Stimulated activated CD8-positive, alpha-beta memory T cell treated with anti-CD3 and anti-CD28 coated beads, Interleukin-15, amount 100 ng/mL, for 48 hours (primary cell): ENCODE results near the gene SYNGR3.
"Not testable (repeated sequence)": the region's sequence is repeated elsewhere in the genome, so short reads cannot be mapped to it uniquely, and the experiment has no call there.

ENCODE experiments used
- DNase-seq, 2 donors: peaks; one replicate each; pipeline ENCODE4 v3.0.0-alpha.2; 2020; ENCODE audit warnings: low read depth in 2 of 2

SYNGR3 gene

DNA sequence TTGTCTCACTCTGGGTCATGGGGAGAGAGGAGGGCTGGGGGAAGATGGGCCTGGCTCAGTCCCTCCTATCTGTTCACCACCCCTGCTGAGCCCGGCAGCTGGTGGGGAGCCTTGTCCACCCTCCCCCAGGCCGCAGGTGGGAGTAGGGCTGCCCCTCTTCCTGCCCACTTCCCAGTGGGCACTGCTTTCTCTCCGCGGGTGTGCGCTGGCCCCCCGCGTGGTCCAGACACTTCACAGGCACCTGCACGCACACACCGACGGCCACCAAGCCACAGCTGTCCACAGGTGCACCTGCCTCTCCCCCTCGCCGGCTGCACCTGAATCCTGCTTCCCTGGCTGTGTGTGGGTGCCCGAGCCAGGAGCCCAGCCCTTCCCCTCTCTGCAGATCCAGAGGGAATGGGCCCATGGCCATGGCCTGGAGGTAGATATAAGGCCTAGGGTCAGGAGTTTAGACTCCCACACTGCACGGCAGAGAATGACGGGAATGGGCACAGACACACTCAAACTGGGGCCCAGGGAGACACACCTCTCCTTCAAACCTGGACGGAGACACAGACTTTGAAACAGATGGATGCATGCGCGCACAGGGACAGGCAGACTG is 39.0 kb downstream of the SYNGR3 start:
- DNase-seq, result no peak

DNA sequence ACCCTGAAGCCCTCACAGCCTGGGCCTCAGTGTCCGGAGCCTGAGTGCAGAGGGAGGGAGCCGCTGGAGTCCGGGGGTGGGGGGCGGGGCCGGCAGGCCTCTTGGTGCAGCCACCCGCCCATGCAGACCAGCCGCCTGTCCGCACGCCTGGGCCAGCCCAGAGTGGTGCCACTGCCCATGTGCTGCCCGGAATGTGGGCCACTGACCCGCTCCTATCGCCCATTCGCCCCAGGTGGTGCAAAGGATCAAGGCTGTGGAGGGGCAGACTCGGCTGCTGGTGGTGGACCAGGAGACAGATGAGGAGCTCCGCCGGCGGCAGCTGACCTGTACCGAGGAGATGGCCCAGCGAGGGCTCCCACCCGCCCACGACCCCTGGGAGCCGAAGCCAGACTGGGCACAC is 39.6 kb downstream of the SYNGR3 start:
- DNase-seq, result no peak

DNA sequence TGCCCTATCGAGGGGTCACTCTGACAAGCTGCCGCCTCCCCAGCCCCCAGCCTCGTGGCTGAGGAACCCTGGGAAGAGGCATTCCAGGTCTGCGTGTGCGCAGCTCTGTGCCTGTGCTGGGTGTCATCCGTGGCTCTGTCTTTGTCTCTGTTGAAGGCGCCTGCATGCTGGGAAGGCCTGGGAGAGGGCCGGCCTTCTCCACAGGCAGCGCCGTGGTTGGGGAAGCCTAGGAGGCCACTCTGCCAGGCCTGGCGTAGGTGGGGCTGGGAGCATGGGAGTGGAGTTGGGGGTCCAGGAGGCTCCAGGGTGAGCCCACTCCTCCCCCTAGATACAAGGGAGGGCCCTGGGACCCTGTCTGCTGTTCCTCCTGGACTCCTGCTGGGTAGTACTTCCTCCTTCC is 40.3 kb downstream of the SYNGR3 start:
- no peak for DNase-seq

DNA sequence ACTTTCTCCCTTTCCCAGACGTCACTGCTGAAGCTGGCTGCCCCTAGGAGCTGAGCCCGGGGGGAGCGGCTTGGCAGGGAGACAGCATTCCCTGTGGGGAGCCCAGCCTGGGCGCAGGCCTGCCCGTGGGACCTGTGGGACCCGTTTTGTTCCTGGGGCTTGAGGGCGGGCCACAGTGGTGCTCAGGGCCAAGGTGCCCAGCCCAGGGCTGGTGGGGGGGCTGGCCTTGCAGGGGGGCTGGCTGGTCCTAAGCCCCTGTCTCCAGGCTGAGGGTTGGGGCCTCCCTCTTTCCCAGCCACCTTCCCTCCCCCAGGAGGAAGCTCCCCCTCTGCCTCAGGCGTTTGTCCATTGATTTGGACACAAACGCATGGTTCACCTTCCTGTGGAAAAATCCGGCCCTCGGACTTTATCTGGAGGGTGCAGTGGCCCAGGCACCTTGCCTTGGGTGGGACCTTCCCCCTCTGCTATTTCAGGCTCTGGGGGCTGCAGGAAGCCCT is 41.4 kb downstream of the SYNGR3 start:
- DNase-seq, result no peak

DNA sequence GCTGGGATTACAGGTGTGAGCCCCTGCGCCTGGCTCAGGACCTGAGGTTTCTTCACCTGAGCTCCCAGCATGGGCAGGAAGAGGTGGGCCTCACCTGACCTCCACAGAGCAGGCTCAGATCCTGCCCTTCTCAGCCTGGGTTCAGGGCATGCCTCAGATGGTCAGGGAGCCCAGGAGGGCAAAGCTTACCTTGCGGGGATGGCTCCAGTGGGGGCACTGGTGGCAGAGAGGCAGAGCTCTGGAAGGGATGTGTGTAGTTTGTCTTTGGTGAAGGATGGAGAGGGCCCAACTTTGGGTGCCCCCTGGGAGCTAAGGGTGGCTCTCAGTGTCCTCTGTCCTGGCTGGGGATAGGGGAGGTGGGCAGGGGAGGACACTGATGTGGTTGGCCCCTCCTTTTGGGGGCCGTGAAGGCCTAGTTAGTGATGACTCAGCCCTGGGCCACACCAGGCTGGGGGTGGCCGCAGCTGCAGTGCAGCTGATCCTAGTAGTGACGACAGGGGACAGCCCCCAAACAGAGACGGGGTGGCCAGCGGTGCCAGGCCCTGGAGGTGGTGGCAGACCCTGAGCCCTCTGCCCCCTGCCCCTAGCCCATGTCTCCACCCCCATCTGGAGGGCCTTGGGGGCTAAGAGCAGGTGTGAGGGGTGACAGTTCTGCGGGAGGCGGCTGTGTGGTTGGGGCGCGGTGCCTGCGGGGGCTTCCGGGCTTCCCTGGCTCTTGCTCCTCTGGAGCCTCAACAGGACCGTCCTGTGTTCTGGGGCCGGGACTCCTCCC is 42.7 kb downstream of the SYNGR3 start:
- no peak for DNase-seq

DNA sequence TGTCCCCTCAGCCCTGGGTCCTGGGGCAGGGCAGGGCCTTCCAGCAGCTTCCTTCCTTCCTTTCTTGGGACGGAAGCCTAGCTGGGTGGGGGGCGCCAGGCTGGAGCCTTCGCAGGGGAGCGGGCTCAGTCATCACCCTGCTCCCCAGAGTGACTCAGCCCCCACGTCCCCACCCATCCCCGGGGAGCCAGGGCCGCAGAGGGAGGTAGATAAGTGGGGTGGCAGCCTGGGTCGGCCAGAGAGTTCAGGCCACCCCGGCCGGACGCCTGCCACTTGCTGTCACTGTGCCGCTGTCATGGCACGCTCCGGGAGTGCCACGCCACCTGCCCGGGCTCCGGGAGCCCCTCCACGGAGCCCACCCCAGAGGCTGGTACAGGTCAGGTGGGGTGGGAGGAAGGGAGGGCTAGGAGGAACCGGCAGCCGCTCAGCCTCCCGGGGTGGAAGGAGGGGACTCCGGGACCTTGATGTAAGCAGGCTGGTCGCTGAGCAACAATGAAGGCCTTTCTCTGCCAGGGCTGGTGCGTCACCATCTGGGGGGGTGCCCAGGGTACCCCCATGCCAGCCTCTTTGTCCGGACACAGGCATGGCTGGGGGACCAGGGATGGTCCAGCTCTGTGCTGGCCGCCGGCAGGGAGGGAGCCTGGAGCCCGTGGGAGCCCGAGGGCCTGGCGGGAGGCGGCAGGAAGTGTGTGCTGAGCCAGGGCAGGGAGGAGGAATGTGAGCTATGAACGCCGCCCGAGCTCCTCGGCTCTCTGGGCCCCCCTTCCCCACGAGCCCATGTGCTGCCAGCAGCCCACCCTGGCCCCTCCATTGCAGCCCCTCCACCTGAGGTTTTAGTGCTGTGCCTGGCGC is 43.5 kb downstream of the SYNGR3 start:
- DNase-seq, result no peak

DNA sequence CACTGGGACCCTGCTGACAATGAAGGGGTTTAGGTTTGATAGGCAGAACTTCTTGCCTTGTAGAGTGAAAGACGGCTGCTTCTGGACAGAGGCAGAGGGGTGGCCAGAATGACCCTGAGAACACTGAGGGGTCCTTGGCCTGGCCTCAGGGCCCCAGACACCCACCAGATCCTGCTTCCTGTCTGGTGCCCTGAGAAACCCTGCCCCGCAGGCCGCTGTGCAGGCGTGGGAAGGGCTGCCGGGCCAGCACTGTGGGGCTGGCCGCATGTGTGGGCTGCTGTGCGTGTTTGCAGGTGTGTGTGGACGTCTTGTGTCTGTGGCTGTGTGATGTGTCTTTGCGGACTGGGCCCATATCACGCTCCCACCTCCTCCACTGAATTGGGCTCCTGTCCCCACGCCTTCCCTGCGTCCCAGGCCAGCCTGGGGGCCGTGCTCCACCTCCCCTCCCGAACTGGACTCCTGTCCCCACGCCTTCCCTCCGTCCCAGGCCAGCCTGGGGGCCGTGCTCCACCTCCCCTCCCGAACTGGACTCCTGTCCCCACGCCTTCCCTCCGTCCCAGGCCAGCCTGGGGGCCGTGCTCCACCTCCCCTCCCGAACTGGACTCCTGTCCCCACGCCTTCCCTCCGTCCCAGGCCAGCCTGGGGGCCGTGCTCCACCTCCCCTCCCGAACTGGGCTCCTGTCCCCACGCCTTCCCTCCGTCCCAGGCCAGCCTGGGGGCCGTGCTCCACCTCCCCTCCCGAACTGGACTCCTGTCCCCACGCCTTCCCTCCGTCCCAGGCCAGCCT is 44.3 kb downstream of the SYNGR3 start:
- not testable (repeated sequence) for DNase-seq

DNA sequence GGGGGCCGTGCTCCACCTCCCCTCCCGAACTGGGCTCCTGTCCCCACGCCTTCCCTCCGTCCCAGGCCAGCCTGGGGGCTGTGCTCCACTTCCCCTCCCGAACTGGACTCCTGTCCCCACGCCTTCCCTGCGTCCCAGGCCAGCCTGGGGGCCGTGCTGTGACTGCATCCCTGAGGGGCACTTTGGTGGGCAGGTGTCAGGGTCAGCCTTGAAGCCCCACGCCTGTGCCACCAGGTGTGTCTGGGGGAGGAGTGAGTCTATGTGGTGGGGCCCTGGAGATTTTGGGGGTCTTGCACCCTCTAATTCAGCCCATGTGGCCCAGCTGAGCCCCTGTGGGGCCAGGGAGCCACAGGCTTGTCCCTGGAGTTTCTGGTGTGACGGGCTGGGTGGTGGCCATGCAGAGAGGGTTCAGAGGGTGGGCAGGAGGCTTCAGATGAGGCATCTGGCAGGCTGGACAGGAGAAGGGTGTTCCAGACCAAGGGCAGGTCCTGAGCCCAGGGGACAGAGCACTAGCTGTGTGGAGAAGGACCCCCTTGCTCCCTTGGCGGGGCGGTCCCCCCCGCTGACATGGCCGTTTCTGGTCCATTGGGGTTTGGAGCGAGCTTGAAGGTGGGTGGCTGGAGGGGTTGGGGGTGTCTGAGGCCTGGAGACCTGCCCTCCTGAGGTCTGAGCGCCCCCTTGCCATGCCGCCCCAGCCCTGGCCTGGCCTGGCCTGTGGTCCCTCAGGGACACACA is 45.1 kb downstream of the SYNGR3 start:
- DNase-seq, result no peak

DNA sequence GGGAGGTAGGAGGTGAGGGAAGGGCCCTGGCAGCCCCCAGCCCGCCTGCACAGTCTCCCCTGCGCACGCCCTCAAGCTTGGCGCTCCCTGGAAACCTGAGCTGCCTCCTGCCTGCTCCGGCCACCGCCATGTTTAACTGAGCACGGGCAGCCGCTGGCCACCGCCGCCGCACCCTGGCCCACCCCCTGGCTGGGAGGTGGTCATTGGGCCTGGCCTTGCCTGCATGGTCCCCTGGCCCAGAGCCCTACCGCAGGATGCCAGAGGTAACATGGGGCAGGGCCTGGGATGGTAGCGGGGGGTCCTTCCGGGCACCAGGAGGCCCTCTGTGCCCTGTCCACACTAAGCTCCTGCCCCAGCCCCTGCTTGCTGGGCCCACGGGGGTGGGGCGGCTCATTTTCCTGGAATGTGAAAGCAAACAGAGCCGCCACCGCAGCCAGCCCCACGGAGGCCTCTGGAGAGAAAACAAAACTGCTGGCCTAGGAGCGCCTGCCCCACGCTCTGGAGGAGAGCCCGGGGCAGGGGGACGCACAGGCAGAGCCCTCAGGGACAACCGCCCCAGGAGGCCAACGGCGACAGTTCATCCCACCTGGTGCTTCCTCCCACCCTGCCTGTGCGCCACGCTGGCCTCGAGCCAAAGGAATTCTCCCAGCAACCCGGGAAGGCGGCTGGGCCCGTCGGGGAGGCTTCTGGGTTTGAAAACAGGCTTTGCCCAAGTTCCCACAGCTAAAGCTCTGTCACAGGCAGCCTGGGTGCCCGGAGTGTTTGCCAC is 45.8 kb downstream of the SYNGR3 start:
- no peak for DNase-seq

DNA sequence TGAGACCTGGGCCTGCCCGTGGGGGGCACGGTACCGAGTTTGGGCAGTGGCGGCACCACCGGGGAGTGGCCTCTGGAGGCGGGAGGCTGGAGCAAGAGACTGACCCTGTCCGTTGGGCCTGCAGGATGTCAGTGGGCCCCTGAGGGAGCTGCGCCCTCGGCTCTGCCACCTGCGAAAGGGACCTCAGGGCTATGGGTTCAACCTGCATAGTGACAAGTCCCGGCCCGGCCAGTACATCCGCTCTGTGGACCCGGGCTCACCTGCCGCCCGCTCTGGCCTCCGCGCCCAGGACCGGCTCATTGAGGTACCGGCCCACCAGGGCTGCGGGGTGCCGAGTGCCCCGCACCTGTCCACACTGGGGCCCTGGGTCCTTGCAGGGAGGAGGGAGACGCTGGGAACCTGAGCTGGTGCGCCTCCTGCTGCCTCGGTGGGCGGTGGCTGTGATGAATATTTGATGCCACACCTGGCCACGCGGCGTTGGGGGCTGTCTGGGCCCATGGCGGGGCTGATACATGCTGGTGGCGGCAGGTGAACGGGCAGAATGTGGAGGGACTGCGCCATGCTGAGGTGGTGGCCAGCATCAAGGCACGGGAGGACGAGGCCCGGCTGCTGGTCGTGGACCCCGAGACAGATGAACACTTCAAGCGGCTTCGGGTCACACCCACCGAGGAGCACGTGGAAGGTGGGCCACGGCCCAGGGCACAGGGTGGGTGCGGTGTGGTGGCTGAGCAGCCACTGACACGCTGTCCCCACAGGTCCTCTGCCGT is 46.6 kb downstream of the SYNGR3 start:
- DNase-seq, result no peak

DNA sequence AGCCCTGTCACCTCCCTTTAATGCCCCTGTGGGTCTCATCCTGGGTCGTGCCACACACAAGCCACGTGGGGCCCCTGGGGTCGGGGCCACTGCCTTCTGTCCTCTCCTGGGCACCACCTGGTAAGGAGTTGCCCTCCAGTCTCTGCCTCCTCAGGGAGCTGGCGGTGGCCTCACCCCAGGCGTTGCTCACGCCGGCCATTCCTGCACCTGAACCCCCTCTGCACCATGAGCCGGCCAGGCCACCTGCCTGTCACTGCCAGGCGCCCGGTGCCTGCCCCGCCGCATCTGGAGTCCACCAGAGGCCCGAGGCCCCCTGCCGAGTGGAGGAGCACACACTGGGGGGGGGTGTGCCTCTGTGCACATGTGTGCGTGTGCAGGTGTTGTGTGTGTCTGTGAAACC is 47.3 kb downstream of the SYNGR3 start:
- no peak for DNase-seq

DNA sequence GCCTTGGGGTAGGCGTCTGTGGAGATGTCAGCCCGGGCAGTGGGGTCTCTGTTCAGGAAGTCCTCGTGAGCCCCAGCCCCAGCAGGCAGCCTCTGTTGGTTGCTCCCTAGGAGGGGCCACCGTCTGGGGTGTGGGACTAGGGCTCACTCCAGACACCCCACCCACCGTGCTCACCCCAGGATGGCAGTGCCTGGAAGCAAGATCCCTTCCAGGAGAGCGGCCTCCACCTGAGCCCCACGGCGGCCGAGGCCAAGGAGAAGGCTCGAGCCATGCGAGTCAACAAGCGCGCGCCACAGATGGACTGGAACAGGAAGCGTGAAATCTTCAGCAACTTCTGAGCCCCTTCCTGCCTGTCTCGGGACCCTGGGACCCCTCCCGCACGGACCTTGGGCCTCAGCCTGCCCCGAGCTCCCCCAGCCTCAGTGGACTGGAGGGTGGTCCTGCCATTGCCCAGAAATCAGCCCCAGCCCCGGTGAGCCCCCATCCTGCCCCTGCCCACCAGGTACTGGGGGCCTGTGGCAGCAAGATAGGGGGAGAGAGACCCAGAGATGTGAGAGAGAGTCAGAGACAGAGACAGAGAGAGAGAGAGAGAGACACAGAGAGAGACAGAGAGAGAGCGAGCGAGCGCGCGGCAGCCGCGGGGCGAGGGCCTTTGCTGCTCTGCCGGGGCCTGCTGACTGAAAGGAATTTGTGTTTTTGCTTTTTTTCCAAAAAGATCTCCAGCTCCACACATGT is 48.0 kb downstream of the SYNGR3 start:
- DNase-seq, result no peak

DNA sequence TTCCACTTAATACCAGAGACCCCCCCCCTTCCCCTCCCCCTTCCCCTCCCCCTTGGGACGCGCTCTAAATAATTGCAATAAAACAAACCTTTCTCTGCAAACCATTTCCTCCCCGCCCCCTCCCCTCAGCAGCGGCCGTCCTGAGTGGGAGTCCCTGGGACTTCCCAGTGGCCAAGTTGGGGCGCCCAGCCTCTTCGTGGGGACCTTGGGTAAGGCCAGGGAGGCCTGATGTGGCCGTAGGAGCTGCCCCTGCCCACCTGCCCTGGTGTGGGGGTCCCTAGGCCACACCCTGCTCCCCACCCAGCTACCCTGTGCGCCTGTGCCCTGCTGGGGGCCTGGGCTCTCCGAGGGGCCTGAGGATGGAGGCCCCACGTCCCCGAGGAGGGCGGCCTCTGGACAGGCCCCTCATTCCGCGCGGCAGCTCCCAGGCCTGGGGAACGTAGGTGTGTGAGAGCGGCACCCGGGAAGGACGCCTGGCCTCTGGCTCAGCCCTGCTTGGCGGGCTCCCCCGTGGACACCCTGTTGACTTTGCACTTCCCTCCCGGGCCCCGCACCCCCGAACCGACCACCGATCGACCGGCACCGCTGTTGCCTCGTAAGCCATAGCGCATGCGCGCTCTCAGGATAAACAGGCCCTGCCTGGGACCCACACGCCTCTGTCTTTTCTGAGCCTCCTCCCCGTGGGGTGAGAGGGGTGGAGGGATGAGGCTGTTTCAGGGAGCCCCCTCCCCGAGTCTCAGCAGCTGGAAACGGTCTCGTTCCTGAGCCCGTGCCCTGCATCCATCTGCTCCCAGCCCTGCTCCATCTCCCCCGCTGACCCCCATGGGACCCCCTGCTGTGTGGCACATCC is 48.8 kb downstream of the SYNGR3 start:
- no peak for DNase-seq

DNA sequence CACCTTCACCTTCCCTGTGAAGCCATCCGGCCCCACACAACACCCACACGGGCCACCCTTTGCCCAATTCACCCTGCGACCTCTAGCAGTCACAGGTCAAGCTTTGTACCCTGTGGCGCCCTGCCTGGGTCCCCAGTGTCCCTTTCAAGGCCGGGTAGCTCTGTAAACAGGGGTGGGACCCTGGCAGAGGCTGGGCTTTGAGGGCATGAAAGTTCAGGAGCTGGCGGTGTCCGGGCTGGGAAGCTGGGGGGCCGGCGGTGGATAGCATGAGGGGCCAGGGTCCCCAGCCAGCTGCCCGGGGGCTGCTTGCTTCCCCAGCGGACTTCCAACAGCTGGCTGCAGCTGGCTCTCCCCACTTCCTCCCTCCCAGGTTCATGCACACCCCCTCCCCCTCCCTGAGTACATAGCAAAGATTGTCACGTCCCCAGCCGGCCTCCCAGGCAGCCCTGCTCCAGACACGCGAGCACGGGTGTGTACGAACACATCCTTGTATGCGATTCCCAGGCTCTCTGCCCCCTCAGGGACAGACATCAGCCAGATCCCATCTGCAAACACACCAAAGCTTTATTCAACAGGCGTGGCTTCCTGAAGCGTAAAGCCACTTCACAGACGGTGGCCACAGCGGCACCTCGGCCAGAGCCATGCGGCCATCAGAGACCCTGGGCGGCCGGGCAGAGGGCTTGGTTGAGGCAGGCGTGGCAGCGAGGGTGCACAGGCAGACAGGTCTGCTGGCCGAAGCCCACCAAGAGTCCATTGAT is 49.7 kb downstream of the SYNGR3 start:
- no peak for DNase-seq

DNA sequence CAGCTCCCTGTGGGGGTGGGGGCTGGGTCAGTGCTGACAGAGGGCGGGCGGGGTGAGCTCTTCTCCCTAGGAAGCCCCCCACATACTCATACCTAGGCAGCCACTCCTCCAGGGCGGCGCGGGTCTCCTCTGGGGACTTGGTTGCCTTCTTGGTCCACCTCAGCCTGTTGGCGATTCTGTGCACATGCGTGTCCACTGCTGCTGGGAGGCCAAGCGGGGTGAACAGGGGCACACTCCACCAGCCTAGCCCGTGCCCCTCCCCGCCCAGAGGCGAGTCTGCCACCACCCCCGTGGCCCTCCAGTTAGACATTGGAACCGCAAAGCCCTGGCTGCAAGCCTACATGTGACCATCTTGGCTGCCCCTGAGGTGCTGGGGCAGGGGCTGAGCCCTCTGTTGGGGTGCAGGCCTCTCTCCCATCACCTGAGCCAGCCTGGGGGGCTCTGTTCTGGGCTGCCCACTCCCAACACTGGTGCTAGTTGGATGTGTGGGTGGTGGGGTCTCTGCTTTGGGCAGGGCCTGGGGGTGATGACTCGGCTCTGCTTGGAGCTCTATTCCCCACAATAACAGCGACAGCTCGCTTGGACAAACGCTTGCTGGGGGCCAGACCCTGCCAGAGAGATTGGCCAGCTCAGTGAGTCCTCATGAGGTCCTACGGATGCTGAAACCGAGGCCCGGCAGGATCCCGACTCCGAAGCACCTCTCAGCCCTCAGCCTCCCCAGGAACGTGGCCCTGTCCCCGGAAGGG is 50.4 kb downstream of the SYNGR3 start:
- DNase-seq, result no peak

DNA sequence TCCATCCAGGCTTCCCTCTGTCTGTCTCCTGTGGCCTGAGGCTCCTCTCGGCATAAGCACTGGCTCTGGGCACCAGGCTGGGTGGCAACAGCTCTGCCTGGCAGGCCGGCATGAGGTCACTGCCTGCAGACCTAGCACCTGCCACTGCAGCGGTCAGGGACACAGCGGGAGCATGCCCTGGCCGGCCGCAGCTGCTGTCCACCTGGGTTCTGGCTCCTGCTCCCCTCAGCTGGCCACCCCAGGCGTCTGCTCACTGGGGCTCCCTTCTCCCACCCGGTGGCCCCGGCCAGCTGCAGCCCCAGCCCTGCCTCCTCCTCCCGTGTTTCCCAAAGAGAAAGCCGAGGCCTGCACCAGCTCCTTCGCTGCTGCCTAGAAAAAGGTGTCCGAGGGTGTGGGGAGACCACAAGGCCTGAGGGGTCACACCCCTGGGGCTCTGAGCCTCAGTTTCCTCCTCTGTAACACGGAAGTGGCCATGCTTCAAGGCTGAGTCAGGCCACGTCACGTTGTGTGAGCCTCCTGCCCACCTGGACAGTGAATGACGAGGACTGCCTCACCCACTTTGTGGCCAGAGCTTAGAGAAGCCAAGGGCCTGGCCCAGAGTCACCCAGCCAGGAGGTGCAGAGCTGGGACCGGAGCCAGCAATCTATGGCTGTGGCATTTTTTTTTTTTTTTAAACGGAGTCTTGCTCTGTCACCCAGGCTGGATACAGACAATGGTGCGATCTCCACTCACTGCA is 51.2 kb downstream of the SYNGR3 start:
- DNase-seq, result no peak
